Activated gamma-delta T cell treated with anti-CD3 and anti-CD28 coated beads, Interleukin-2, amount 50 U/mL, for 16 hours (primary cell): Measurements from ENCODE around the gene SLC22A16.
"Not testable (repeated sequence)": the region's sequence is repeated elsewhere in the genome, so short reads cannot be mapped to it uniquely, and the experiment has no call there.

Experiments used
- DNase-seq: peaks from one replicate; pipeline ENCODE4 v3.0.0-alpha.2; 2020; ENCODE audit warnings: low read depth

The SLC22A16 gene

GRCh38 chr6:110488606-110489190, 12.3 kb upstream of the SLC22A16 start:
- DNase-seq: no peak

DNA sequence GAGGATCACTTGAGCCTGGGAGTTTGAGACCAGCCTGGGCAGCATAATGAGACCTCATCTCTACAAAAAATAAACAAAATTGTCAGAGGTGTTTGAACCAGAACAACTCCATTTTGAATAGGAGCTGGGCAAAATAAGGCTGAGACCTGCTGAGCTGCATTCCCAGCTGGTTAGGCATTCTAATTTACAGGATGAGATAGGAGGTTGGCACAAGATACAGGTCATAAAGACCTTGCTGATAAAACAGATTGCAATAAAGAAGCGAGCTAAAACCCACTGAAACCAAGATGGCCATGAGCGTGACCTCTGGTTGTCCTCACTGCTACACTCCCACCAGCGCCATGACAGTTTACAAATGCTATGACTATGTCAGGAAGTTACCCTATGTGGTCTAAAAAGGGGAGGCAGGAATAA, 11.6 kb upstream of the SLC22A16 start:
- DNase-seq: not testable (repeated sequence)

DNA sequence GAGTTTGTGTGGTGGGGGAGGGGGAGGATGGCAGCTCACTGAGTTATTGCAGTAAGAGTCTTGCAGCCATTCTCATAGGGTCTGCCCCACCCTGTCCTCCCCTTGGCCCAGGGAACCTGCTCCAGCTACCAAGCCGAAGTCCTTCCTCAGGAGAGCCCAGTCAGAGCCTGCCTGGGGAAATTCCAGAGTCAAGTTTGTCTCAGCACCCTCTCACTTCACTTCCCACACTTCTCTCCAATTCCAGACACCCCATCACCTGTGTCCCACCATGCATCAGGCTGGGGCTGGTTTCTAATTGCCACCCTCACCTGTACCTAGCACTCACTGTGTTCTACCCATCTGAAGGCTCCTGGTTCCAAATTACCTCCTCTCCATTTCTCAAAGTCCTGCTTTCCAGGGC, 10.3 kb upstream of the SLC22A16 start:
- no peak for DNase-seq

DNA sequence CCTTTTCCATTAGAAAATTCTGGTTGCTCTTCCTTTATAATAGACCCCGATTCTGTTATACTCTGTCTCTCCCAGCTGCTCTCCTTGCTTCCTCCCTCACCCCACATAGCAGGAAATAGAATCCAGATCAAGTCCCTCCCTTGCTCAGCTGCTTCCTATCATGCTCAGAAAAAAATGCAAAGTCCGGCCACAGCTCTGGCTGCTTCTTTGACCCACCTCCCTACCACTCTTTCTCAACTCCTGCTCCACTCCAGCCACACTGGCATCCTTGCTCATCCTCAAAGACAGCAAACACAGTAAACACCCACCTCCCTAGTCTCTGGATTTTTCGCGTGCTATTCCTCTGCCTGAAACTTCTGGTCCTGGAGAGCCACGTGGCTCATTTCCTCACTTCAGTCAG, 9.1 kb upstream of the SLC22A16 start:
- no peak for DNase-seq

- no peak for DNase-seq
These were observed 7.9 kb upstream of the SLC22A16 start for GRCh38 chr6:110484321-110484720.

DNA sequence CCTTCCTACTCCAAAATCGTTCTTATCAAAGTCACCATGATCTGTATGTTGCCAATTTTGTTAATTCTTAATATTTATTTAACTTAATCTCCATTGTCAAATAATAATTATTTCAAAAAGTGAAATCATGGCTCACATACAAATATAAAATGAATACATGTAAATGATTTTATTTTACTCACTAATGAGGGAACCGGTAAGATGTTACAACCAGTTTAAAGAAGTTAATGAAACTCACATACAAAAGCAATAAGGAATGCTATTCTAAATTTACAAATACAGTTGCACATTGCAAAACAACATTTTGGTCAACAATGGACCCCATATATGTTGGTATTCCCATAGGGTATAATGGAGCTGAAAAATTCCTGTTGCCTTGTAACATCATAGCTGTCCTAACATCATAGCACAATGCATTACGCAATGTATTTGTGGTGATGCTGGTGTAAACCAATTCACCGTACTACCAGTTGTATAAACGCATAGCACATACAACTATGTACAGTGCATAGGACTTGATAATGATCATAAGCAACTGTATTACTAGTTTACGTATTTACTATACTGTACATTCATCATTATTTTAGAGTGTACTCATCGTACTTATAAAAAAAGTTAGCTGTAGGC, 6.5 kb upstream of the SLC22A16 start:
- DNase-seq: no peak

DNA sequence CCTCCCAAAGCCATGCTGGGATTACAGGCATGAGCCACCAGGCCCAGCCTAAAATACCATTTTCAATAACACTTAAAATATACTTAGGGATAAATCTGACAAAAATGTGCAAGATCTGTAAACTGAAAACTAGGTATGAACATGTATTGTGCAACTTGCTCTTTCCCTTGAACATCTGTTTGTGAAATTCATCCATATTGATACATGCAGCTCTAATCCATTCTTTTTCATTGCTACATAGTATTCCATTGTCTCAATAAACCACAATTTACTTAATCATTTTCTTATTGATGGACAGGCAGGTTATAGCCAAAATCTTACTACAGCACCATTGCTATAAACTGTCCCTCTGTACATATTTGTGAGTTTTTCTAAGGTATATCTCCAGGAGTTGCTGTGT, 4.7 kb upstream of the SLC22A16 start:
- no peak for DNase-seq

- DNase-seq: no peak
These were observed 1.3 kb downstream of the SLC22A16 start for GRCh38 chr6:110475066-110475653.

DNA sequence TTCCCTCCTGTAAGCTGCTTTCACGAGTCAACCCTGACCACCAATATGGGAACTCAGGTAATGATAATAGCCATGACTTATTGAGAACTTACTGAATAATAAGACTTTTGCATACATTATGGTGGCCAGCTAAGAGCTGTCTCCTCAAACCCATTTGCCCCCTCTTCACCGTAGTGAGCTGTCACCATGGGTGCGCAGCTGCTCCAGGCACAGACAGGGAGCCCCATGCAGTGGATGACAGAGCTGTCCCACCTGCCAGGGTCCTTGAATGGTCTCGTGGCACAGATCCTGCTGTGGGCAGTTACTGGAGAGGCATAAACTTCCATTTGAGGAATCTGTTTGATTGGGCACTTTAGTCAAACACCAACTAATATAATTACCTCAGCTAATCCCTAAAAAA, 1.9 kb downstream of the SLC22A16 start:
- no peak for DNase-seq

DNA sequence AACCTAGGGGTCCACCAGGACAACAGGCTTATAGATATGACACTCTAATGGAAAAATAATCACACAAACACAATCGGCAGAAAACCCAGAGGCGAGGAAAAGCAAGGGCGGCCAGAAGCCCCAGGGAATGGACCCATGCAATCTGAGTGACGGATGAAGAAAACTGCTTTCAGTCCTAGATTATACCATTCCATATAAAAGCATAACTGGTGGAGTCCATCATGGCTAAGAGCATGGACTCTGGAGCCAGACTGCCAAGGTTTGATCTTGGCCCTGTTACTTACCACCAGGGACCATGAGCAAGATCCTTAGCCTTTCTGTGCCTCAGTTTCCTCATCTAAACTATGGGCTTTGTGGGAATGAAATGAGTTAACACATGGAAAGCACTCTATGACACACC, 3.7 kb downstream of the SLC22A16 start:
- no peak for DNase-seq

DNA sequence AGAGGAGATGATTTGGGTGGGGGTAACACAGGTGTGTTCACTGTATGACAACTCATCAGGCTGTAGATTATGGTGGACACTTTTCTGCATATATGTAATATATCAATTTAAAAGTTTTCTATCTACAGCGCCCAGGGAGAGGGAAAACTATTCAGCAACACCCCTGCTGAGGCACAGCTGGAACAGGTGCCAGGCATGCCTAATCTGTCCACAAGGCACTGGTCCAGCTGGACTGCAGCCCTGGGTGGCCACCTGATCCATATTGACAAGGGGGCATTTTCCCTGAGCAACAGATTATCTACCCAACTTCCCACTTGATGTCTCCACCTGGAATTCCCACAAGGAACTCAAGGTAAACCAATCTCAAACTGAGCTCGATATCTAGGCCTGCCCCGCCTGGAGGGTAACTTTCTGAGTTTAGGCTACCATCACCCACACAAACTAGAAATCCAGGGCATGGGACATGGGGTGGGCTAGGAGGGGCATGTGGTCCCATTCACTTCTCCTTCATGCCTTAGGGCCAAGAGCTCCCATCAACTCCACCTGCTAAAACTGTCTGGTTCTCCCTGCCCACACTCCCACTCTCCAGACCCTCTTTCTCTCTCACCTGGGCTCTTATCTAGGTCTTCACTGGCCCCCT, 4.6 kb downstream of the SLC22A16 start:
- no peak for DNase-seq

DNA sequence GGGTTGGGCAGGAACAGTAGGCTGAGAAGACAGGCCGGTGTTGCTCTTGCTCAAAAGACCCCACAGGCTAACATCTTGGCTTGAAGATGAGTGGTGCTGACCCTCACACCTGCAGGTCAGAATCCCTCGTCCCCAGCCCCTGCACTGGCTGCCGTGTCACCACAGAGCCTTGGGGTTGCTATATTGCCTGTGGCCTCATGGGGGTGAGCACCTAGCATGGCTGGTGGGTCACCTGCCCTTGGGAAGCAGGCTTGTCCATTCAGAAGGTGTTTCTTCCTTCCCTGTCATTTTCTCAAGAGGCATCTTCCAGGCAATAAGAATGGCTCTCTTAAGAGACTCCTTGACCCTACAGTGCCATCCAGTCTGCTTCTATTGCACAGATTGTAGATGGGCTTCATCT, 7.7 kb downstream of the SLC22A16 start:
- DNase-seq: no peak

- DNase-seq: no peak
These were observed 8.8 kb downstream of the SLC22A16 start for GRCh38 chr6:110467566-110468140.

DNA sequence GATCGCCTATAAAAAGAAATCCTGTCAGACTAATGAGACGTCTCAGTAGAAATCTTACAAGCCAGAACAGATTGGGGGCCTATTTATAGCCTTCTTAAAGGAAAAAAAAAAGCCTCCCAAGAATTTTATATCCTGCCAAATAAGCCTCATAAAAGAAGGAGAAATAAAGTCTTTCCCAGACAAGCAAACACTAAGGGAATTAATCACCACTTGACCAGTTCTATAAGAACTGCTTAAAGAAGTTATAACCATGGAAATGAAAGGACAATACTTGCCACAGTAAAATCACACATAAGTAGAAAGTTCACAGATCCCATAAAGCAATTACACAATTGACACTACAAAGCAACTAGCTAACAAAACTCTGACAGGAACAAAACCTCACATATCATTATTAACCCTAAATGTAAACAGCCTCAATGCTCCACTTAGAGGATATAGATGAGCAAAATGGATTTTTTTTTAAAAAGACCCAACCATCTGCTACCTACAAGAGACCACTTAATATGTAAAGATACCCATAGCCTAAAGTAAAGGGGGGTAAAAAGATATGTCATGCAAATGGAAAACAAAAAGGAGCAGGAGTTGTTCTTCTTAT, 13.4 kb downstream of the SLC22A16 start:
- DNase-seq: no peak

DNA sequence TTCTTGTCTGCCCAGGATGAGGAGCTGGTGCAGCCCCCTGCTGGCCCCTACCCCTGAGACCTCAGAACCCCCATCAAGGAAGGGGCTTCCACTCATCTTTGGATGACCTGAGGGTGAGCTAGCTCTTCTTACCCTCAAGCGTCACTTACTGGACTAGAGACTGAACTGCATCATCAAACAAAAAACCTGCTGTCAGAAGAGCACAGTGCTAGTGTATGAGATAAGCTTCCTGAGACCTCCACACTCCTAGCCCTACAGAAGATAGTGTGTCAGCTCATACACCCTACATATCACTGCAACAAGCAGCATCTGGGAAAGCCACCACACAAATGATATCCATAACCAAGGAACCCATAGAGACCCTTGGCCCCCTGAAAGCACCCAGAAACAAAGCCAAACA, 15.0 kb downstream of the SLC22A16 start:
- DNase-seq: no peak

DNA sequence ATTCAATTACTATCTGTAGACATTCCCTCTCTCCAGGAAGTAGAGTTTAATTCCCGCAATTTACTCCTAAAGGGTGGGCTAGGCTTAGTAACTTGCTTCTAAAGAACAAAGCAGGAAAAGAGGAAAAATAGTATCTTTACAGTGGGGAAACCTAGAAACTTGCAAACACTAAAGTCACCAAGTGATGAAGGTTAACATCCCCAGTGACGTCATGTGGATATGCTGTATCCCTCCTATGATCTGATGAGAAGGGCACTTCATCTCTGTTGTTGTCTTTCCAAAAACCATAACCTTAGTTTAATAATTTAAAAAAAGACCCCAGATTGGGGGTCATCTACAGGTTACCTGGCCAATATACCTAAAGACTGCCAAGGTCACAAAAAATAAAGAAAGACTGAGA, 17.3 kb downstream of the SLC22A16 start:
- DNase-seq: no peak

DNA sequence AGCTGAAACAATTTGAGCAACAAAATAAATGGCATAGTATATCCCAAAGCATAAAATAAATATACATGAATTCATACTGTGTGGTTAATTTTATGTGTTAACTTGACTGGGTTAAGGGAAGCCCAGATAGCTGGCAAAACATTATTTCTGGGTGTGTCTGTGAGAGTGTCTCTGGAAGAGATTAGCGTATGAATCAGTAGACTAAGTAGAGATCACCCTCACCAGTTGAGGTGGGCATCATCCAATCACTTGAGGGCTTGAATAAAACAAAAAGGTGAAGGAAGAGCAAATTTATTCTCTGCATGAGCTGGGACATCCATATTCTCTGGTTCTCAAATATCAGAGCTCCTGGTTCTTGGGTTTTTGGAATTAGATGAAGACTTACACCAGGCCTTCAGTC, 17.9 kb downstream of the SLC22A16 start:
- DNase-seq: no peak

GRCh38 chr6:110457567-110458175, 18.7 kb downstream of the SLC22A16 start:
- not testable (repeated sequence) for DNase-seq

DNA sequence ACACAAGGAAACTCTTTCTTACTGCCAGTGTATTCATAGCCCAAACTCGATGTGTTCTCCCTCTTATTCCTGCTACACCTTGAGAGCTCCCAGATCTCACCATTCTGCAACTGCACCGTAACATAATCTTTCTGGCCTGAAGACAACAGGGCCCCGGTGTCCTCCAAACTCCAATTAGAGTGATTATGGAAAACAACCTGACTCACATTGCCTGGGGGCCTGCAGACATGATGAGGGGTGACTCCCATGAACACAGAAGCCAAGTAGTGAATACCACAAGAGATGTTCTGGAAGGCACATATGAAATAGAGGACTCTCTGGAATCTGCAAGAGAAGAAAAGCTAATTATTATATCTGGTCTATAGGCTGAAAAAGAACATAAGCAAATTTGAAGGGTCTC, 19.7 kb downstream of the SLC22A16 start:
- DNase-seq: no peak

GRCh38 chr6:110449541-110449895, 26.9 kb downstream of the SLC22A16 start:
- no peak for DNase-seq

DNA sequence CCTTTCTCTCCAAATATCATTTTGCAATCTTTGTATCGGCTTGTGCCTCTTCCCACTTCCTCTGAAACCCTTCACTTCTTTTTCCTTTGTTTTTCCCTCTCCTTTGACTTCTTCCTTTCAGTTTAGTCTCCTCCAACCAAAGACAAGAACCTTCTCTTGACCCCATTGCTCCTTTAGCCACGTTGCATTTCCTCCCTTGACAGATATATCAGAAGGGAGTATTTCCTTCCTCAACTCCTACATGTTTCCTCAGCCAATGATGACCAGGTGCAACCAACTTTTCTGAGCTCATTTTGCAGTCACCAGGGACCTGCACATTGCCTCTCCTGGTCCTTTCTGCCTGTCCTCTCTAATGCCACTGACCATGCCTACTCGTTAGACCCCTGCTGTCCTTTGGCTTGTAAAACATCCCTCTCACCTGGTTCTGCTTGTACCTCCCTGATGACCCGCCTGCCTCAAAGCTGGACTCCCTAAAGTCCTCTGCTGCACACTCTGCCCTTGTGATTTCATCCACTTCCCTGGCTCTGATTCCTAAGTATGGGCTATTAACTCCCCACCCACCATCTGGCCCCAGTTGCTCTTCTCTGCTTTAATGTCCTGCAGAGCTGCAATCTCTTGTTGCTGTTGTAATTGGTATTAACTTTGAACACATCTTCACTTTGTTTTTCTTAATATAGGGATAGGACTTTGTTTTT, 27.4 kb downstream of the SLC22A16 start:
- no peak for DNase-seq

GRCh38 chr6:110447761-110448160, 28.7 kb downstream of the SLC22A16 start:
- DNase-seq: no peak
